Measurements from ENCODE around the gene CCDC158. TPM values are rescaled to one million over a fixed set of nuclear protein-coding genes. Genes with fewer than 3 reads are reported as not detected.
"Not testable (repeated sequence)": the region's sequence is repeated elsewhere in the genome, so short reads cannot be mapped to it uniquely, and the experiment has no call there.

The CCDC158 gene
- total RNA-seq, 2 experiments from 2014 or later: not detected

DNA sequence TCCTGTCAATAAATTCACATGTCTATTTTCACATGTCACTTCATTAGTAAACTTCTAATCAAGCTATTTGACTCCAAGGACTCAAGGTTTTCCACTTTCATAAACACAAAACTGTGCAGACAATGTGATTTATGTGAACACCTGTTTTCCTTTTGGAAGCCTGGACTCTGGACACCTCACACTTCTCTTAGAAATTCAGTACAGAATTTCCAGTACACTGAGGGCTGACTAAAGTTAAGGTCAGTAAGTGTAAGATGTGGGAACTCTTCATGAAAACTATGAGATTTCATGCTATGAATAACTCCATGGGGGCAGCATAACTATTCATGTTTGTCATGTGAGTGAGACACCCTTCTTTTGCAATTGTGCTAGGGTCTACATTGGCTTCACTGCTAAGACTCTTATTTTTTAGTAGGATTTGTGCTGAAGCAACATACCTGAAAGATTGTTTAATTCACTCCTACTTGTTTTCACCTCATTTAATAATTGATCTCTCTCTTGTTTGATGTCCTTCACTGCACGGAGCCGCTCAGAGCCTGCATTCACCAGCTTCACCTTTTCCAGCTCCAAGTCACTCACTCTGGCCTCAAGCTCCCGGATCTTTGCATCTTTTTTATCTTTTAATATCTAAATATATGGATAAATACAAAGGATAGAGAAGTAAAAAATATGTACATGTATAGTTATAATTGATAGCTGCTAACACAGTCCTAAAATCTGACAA, 59.1 kb downstream of the CCDC158 start:
- H3K36me3 Mint-ChIP-seq: peaks cover 10% of the 10 kb centered on the region
- intact Hi-C loops (cut with micrococcal nuclease): no loop called here
- no peak for DNase-seq
- peaks cover 33% of the 10 kb centered on the region for H3K9me3 Mint-ChIP-seq
- no peak overlapping the region for H3K27ac Mint-ChIP-seq
- ChIA-PET POLR2A (no interaction called here), CTCF (no interaction called here)
- no peaks in the 10 kb centered on the region for H3K4me1 Mint-ChIP-seq (ENCODE audit: low read depth)
- H3K4me3 Mint-ChIP-seq: no peak overlapping the region
- H3K27me3 Mint-ChIP-seq: peaks cover 5% of the 10 kb centered on the region

DNA sequence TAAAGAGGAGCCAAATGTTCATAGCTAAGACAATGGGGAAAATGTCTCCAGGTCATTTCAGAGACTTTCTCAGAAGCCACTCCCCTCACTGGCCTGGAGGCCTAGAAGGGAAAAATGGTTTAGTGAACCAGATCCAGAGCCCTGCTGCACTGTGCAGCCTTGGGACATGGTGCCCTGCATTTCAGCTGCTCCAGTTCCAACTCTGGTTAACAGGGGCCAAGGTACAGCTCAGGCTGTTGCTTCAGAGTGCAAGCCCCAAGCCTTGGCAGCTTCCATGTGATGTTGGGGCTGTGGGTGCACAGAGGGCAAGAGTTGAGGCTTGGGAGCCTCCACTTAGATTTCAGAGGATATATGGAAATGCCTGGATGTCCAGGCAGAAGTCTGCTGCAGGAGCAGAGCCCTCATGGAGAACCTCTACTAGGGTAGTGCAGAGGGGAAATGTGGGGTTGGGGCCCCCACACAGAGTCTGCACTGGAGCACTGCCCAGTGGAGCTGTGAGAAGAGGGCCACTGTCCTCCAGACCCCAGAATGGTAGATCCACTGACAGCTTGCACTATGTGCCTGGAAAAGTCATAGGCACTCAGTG, 61.0 kb downstream of the CCDC158 start:
- POLR2A ChIA-PET; CTCF ChIA-PET; DNase-seq; H3K27me3 Mint-ChIP-seq; H3K4me3 Mint-ChIP-seq; H3K27ac Mint-ChIP-seq; intact Hi-C loops (cut with micrococcal nuclease); H3K4me1 Mint-ChIP-seq (ENCODE audit: low read depth): not testable (repeated sequence)
- H3K36me3 Mint-ChIP-seq: peaks cover 10% of the 10 kb centered on the region
- H3K9me3 Mint-ChIP-seq: peaks cover 34% of the 10 kb centered on the region

DNA sequence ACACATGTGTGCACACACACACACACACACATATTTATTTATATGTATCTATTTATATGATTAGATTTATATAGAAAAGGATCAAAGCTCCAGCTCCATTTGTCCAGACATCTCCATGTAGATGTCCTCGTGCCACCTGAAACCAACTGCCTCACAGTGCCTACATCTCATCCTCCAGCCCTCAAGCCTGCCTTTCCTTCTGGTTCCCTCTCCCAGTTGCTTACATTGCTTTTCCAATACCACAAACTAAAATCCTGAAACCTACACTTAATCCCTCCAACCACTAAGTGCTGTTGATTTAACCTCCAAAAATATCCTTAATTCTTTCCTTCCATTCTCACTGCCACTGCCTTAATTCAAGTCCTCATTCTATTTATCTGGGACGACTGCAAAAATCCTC, 63.0 kb downstream of the CCDC158 start:
- DNase-seq: no peak
- POLR2A ChIA-PET: no interaction called here
- CTCF ChIA-PET: no interaction called here
- H3K9me3 Mint-ChIP-seq: peaks cover 34% of the 10 kb centered on the region
- H3K27ac Mint-ChIP-seq: no peak overlapping the region
- H3K4me3 Mint-ChIP-seq: no peak overlapping the region
- H3K36me3 Mint-ChIP-seq: peaks cover 10% of the 10 kb centered on the region
- intact Hi-C loops (cut with micrococcal nuclease): no loop called here
- peaks cover 10% of the 10 kb centered on the region for H3K4me1 Mint-ChIP-seq (ENCODE audit: low read depth)
- no peaks in the 10 kb centered on the region for H3K27me3 Mint-ChIP-seq

DNA sequence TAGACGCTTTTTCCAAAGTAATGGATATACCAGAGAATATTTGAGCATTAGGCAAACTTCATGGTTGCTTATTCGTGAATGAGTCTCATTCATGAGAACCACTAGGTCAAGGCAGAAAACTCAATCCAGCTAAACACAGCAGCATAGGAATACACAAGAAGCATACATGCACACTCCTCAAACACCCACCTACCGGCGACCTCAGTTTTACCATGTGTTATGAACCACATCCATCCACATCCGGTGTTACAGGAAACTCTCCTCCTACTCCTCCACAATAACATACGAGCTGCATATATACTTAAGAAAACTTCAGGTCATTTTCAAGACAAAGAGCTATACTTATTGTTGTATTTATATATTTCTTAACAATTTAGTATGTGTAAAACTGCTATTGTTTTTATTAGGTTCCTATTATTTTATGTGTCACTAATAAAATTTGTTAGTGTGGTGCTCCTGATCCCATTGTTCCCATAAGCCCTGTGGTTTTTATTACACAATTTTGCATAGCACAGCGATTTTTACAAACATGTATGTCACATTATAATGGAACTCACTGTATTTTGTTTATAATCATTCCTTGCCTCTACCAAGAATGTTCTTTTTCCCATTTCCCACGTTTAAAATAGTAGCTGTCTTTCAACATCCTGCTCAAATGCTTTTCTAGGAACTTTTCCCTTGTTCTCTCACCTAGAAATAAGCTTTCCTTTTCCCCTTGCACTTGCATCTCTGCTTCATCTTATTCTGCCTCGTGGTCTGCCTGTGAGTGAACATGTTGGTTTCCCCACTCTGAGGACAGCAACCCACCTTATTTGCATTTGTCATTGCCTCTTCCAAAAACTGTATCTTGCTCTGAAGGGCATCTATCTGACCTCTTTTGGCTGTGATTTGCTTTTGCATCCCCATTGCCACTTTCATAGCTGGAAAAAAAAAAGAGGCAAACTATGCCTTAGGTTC, 66.1 kb downstream of the CCDC158 start:
- Mint-ChIP-seq H3K4me1 (ENCODE audit: low read depth) (peaks cover 10% of the 10 kb centered on the region), H3K9me3 (peaks cover 24% of the 10 kb centered on the region), H3K27ac (no peak overlapping the region), H3K36me3 (peaks cover 8% of the 10 kb centered on the region), H3K4me3 (no peak overlapping the region), H3K27me3 (no peaks in the 10 kb centered on the region)
- POLR2A ChIA-PET: no interaction called here
- DNase-seq: peak; percentile 49
- intact Hi-C loops (cut with micrococcal nuclease): loop anchor here (2.0 kb wide), 1 partner anchor 50 kb away; no protein-coding TSS in a partner anchor
- CTCF ChIA-PET: interaction anchor here (0.6 to 2.8 kb wide), 5 partner anchors 12 to 175 kb away, joined by 3 to 10 read pairs (median 4); no protein-coding TSS in a partner anchor

DNA sequence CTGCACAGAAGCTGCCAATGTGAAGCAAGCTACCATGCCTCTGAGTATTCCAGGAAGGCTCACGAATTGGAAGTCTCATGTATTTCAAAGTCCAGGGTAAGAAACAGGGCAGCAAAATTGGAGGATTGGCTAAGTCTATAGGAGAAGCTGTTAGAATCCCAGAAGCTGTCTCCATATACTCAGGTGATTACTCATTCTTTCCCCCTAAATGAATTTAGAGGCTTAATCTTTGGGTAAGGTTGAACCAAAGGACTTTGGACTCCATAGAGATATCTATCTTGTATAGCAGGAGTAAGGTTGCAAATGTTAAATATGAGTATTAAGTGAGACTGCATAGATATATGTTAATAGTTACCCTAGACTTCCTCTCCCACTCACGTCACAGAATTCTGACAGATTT, 78.1 kb downstream of the CCDC158 start:
- Mint-ChIP-seq H3K36me3 (peaks cover 4% of the 10 kb centered on the region), H3K4me3 (no peak overlapping the region), H3K27me3 (peaks cover 2% of the 10 kb centered on the region), H3K27ac (no peak overlapping the region), H3K4me1 (ENCODE audit: low read depth) (no peaks in the 10 kb centered on the region), H3K9me3 (peaks cover 9% of the 10 kb centered on the region)
- no peak for DNase-seq
- POLR2A ChIA-PET: no interaction called here
- intact Hi-C loops (cut with micrococcal nuclease): no loop called here
- CTCF ChIA-PET: interaction anchor here (2.5 kb wide), 1 partner anchor 35 kb away, joined by 6 read pairs; no protein-coding TSS in a partner anchor

DNA sequence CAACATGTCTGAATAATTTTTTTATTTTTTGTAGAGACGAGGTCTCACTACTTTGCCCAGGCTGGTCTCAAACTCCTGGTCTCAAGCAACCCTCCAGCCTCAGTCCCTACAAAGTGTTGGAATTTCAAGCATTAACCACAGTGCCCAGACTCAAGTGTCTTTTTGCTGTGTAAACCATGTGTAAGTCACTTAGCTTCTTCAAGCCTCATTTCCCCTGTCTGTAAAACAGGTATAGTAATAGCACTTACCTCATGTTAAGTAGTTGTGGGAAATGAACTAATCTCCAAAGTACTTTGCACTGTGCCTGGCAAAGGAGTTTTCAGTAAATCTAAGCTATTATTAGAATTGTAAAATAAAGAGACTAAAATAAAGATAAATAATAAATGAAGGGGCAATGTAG, 78.8 kb downstream of the CCDC158 start:
- POLR2A ChIA-PET: no interaction called here
- Mint-ChIP-seq H3K9me3 (peaks cover 3% of the 10 kb centered on the region), H3K4me1 (ENCODE audit: low read depth) (no peaks in the 10 kb centered on the region), H3K27ac (no peak overlapping the region), H3K4me3 (no peak overlapping the region), H3K36me3 (no peaks in the 10 kb centered on the region), H3K27me3 (peaks cover 2% of the 10 kb centered on the region)
- no peak for DNase-seq
- intact Hi-C loops (cut with micrococcal nuclease): no loop called here
- CTCF ChIA-PET: interaction anchor here (2.5 kb wide), 1 partner anchor 35 kb away, joined by 6 read pairs; no protein-coding TSS in a partner anchor

DNA sequence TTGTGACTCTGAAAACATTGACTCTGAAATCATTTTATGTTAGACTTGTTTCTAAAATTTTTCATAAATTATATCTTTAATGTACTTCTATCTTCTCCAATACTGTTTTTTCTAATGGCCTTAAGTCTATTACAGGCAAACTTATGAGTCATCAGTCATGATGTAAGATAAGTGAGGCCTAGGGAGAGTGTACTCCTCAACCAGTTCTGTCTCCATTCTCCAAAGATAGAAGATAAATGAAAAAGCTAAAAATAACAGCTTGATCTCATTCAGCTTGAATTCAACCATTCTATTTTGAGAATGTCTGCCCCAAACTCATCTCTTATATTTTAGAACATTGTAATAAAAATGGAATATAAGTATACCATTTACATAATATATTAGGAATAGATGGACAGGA, 79.9 kb downstream of the CCDC158 start:
- CTCF ChIA-PET: interaction anchor here (2.5 kb wide), 1 partner anchor 36 kb away, joined by 6 read pairs; no protein-coding TSS in a partner anchor
- intact Hi-C loops (cut with micrococcal nuclease): no loop called here

DNA sequence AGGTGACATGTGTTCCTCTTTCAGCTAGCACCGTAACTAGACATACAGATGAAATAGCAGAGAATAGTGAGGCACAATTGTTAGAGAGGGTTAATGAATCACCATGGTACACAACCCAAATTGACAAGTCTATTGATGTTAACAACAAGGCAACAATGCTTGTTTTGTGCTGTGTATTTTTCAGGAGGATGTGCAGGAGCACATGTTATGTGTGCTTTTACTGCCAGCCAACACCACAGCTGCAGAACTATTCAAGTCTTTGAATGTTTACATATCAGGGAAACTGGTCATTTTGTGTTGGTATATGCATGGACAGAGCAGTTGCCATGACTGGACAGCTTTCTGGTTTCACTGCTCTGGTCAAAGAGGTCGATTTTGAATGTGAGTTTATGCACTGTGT, 81.6 kb downstream of the CCDC158 start:
- no peak for DNase-seq
- Mint-ChIP-seq H3K4me1 (ENCODE audit: low read depth) (no peaks in the 10 kb centered on the region), H3K27me3 (no peaks in the 10 kb centered on the region), H3K27ac (no peak overlapping the region), H3K4me3 (no peak overlapping the region), H3K36me3 (no peaks in the 10 kb centered on the region), H3K9me3 (no peaks in the 10 kb centered on the region)
- POLR2A ChIA-PET: no interaction called here
- intact Hi-C loops (cut with micrococcal nuclease): no loop called here
- CTCF ChIA-PET: interaction anchor here (0.6 to 2.6 kb wide), 2 partner anchors 39 to 160 kb away, joined by 5 to 8 read pairs; no protein-coding TSS in a partner anchor

More for the DNA sequence above, 79.9 kb downstream of the CCDC158 start:
- H3K4me3 Mint-ChIP-seq: no peak overlapping the region
- H3K27me3 Mint-ChIP-seq: peaks cover 2% of the 10 kb centered on the region
- no peaks in the 10 kb centered on the region for H3K9me3 Mint-ChIP-seq
- POLR2A ChIA-PET: no interaction called here
- no peak overlapping the region for H3K27ac Mint-ChIP-seq
- H3K4me1 Mint-ChIP-seq (ENCODE audit: low read depth): no peaks in the 10 kb centered on the region
- no peak for DNase-seq
- no peaks in the 10 kb centered on the region for H3K36me3 Mint-ChIP-seq

DNA sequence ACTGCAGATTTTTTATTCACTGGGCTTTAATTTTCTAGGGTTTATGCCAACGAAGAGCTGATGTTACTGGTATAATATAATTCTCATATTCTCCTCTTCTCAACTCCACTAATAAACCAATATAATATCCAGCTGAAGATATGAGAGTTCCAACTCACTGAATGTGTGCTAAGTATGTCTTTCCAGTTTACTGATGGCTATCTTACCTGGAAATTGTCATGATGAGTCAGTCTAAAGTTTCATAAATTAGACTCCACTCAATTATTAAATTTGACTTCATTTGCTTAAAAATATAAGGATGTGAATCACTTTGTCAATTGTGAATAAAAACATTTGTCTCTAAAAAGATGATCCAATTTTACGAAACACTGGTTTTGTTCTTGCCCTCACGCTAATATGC, 86.1 kb downstream of the CCDC158 start:
- intact Hi-C loops (cut with micrococcal nuclease): no loop called here
- no peak for DNase-seq
- H3K9me3 Mint-ChIP-seq: no peaks in the 10 kb centered on the region
- ChIA-PET CTCF (interaction anchor here (1.0 kb wide), 1 partner anchor 156 kb away, joined by 3 read pairs; no protein-coding TSS in a partner anchor), POLR2A (no interaction called here)
- no peaks in the 10 kb centered on the region for H3K27me3 Mint-ChIP-seq
- H3K4me1 Mint-ChIP-seq (ENCODE audit: low read depth): no peaks in the 10 kb centered on the region
- H3K36me3 Mint-ChIP-seq: no peaks in the 10 kb centered on the region
- no peak overlapping the region for H3K4me3 Mint-ChIP-seq
- no peak overlapping the region for H3K27ac Mint-ChIP-seq

DNA sequence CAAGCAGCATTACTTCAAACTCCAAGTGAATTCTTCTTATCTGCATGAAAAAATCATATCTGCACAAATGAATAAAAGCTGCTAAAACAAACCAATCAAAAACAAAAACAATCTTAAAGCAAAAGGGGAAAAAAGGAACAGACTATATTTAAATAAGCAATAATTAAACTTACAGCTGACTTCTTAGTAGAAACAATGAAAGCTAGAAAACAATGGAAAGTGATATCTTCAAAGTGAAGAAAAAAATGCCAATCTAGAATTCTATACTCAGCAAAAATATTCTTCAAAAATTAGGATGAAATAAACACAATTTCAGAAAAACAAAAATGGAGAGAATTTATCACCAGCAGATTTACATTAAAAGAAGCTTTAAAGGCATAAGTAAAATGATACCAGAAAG, 94.4 kb downstream of the CCDC158 start:
- H3K36me3 Mint-ChIP-seq: peaks cover 4% of the 10 kb centered on the region
- H3K9me3 Mint-ChIP-seq: peaks cover 30% of the 10 kb centered on the region
- intact Hi-C loops (cut with micrococcal nuclease): no loop called here
- H3K27ac Mint-ChIP-seq: no peak overlapping the region
- ChIA-PET POLR2A (no interaction called here), CTCF (no interaction called here)
- H3K4me1 Mint-ChIP-seq (ENCODE audit: low read depth): no peaks in the 10 kb centered on the region
- no peak overlapping the region for H3K4me3 Mint-ChIP-seq
- DNase-seq: no peak
- peaks cover 5% of the 10 kb centered on the region for H3K27me3 Mint-ChIP-seq

DNA sequence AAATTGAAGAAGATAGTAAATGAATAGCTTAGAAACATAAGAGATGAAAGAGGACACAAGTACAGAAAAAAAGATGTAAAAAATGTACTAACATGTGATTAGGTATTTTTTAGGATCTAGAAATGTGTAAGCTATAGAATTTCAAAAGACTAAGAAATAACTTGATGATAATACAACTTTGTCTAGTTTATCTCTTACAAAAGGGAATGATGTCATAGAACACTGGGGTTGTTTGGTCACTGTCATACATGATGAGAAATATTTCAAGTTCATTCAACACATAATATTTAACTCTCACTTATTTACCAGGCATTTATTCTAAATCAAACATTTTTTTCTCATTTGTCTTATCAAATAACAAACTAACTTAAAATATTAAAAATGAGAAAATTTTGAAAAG, 95.9 kb downstream of the CCDC158 start:
- no peaks in the 10 kb centered on the region for H3K4me1 Mint-ChIP-seq (ENCODE audit: low read depth)
- peaks cover 4% of the 10 kb centered on the region for H3K36me3 Mint-ChIP-seq
- POLR2A ChIA-PET: no interaction called here
- H3K4me3 Mint-ChIP-seq: no peak overlapping the region
- no peak overlapping the region for H3K27ac Mint-ChIP-seq
- no peak for DNase-seq
- peaks cover 6% of the 10 kb centered on the region for H3K27me3 Mint-ChIP-seq
- CTCF ChIA-PET: interaction anchor here (0.8 kb wide), 1 partner anchor 145 kb away, joined by 3 read pairs; no protein-coding TSS in a partner anchor
- intact Hi-C loops (cut with micrococcal nuclease): no loop called here
- peaks cover 34% of the 10 kb centered on the region for H3K9me3 Mint-ChIP-seq

DNA sequence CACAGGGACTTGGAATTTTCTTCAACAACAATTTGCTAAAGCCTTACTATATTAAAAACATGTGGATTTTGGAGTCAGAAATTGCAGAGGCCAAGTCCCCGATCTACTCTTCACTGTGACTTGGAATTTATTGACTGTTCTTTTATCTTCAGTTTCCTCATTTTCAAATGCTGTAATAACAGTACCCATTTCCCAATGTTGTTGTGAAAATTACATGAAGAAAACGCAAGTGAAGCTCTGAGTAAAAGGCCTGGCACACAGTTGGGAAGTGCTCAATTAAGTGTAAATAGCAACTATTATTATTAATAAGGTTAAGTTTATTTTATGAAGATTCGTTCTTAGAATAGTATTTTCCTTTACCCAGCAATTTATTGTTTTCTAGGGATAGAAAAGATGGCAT, 98.7 kb downstream of the CCDC158 start:
- H3K36me3 Mint-ChIP-seq: peaks cover 4% of the 10 kb centered on the region
- no peak for DNase-seq
- ChIA-PET POLR2A (no interaction called here), CTCF (no interaction called here)
- H3K4me3 Mint-ChIP-seq: no peak overlapping the region
- peaks cover 3% of the 10 kb centered on the region for H3K27me3 Mint-ChIP-seq
- H3K9me3 Mint-ChIP-seq: peaks cover 34% of the 10 kb centered on the region
- no peaks in the 10 kb centered on the region for H3K4me1 Mint-ChIP-seq (ENCODE audit: low read depth)
- intact Hi-C loops (cut with micrococcal nuclease): no loop called here
- H3K27ac Mint-ChIP-seq: no peak overlapping the region
